ENCODE measurements around the gene ANKRD9.
"Not testable (repeated sequence)": the region's sequence is repeated elsewhere in the genome, so short reads cannot be mapped to it uniquely, and the experiment has no call there.

- TF ChIP-seq CTCF (IDR thresholded peaks at IDR 0.05); POLR2AphosphoS5 (IDR thresholded peaks at IDR 0.05; ENCODE audit: insufficient read depth in 1 of 2, low read depth in 1 of 2): not testable (repeated sequence)
Observed at GRCh38 chr14:102519709-102520108, 10.1 kb upstream of the ANKRD9 start.
